GM21717 (cell line): ENCODE data around the gene HMGCL.
"Not testable (repeated sequence)": the region's sequence is repeated elsewhere in the genome, so short reads cannot be mapped to it uniquely, and the experiment has no call there.

Source experiments
- ATAC-seq: cut with Tn5 transposase; IDR thresholded peaks from one replicate; pipeline ENCODE4 v1.9.1; 2021; ENCODE audit warnings: mild to moderate bottlenecking, moderate library complexity; ENCODE audit not compliant: unreplicated experiment

Gene HMGCL

DNA sequence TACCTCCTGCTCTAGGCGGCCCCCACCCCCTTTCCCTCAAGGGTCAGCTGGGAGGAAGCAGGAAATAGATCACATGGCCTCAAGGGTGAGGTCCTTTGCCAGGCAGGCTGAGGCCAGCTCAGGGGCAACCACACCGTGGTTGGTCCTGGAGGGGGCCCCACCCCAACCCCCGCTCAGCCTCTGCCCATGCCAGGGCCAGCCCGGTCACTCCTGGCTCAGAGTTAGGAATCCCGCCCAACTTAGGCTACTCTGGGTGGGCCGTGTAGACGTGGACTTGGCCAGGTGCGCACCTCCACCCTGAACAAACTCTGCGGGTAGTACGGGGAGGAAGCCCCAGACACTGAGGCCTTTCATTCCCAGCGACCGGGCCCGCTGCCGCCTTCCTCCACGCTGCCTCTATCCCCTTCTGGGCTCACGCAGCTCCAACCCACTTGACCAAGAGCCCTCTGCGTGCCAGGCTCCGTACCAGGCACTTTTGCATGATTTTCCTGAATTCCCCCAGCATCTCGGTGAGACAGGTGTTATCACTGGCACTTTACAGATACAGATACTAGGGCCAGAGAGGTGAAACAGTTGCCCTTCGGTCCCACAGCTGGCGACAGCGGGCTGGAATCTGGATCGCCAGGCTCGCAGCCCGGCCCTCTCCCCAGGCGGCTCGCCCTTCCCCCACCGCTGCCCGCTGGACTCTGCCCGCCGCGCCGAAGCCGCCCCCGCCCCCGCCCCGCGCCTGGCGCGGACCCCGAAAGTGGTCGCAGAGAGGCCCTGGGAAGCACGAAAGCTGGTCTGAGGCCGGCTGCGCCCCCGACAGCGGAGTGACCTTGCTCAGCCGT, 25.4 kb downstream of the HMGCL start:
- no peak for ATAC-seq

DNA sequence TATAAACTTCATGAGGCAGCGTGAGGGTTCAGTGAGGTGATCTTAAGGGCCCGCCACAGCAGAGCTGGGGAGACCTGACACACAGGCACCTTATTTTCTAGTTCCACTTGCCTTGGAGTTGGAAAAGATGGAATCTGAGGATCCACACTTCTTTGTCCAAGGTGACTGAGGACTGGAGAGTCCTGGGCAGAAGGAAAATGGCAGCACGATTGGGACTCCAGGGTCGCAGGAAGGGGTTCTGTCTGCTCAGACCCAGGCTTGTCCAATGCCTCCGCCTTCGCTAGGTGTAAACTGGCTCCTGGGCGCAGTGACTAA, 26.0 kb downstream of the HMGCL start:
- no peak for ATAC-seq

DNA sequence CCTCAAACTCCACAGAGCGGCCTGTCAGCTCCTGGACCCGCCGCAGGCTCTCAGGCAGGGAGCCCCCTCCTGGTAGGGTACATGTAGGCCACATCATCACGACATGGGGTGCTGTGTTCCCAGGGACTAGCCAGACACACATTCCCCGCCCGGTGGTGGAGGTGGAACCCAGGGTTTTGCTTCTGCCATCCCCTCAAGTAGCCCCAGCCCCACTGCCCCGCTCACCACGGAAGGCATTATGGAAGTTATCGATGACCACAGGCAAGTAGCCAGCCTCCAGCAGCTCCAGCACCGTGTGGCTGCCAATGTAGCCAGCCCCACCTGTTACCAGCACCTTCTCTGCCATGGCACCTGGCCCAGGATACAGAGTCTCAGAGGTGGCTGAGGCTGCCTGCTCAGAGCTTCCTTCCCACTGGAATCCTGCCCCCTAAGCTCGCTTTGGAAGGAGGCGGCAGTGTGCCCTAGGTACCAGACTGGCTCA, 26.5 kb downstream of the HMGCL start:
- ATAC-seq: no peak

DNA sequence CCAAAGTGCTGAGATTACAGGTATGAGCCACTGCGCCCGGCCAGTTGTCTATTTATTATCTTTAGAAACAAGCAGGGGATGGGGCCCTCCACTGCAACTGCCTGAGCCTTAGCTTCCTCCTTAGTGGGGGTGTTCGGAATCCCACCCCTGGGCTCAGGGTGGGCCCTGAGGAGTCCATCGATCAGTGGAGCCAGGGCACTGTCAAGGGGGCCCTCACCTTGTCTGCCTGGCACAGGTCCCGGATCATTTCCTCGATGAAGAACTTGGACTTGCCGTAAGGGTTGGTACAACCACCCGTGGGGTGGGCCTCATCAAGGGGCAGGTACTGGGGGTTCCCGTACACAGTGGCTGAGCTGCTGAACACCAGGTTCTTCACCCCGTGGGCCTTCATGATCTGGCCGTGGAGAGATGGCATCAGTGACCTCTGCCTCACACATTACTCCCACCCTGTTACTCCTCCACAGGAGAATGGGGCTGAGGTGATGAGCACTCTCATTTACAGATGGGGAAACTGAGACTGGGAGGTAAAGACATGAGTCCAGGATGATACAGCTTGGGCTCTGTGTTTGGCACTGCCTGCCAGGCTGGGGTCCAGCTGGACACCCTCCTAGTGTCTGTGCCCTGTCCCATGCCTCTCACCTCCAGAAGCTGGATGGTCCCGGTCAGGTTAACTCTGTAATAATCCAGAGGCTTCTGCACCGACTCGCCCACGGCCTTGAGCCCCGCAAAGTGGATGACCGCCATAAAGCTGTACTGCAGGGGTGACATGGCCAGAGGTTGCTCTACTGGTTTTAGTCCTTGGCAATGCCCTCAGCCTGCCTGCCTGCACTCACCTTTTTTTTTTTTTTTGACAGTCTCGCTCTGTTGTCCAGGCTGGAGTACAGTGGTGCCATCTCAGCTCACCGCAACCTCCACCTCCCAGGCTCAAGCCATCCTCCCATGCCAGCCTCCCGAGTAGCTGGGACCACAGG, 27.5 kb downstream of the HMGCL start:
- ATAC-seq: no peak

DNA sequence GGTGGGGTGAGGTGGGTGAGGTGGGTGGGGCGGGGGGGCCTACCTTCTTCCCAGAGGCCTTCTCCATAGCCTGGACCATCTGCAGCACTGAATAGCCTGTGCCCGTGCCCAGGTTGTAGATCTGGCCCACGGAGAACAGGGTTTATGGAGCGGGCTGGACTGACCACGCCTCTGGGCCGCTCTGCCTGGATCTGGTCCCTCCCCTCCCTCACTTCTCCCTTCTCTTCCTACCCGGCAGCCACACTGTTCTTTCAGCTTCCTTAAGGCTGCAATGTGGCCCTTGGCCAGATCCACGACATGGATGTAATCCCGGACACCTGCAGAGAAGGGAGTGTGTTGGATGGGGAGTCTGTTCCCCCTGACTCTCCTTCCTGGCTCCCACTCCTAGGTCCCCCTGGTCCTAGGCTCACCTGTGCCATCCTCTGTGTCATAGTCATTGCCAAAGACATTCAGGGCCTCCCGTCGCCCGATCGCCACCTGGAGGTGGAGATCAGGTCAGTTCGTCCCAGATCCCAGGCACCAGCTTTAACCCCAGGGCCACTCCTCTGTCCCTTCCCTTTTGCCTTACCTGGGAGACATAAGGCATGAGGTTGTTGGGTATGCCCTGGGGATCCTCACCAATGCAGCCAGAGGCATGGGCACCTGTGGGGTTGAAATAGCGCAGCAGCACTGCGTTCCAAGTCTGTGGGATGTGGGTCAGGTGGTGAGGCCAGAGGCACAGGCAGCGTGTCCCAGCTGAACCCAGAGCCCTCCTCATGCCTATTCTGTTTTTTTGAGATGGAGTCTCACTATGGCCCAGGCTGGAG, 28.6 kb downstream of the HMGCL start:
- ATAC-seq: no peak

DNA sequence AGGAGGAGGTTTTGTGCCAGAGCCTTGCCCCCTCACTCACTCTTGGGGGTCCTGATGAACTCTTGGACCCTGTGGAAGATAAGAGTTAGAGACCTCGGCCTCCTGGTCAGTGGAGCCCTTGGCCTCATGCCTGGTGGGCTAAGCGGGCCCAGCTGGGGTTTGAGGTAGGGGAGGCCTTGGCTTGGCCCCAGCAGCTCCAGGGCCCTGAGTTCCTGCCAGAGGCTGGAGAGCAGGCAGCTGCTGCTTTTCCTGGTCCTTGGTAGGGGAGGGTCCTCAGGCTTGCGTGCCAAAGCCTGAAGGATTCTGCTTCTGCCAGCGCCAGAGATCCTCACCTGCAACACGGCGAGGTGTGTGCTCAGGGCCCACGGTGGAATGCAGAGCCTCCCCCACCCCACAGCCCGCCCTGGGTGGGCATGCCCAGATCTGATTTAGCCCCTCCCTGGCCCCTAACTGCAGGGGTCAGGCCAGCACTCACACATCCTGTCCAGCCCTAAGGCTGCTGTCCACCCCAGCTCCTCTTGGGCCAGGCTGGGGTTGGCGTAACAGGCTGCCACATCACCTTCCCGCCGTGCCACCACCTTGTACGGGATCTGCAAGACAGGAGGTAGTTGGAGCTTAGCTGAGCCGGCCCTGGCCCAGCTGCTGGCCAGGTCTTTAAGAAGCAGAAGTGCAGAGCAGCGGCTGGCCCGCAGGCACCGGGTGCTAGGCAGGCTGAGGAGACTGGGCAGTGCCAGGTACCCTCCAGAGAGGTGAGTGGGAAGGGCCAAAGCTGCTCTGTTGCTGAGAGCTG, 29.4 kb downstream of the HMGCL start:
- no peak for ATAC-seq

DNA sequence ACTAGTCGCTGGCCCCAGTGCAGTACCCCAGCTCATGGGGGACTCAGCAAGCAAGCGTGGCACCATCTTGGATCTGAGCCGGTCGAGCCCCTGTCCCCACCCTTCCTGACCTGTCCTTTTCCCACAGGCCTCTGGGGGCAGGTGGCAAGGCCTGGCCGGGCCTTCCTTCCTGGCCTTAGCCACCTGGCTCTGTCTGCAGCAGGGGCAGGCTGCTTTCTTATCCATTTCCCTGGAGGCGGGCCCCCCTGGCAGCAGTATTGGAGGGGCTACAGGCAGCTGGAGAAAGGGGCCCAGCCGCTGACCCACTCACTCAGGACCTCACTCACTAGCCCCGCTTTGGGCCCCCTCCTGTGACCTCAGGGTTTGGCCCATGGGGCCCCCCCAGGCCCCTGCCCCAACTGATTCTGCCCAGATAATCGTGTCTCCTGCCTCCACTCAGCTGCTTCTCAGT, 30.5 kb downstream of the HMGCL start:
- not testable (repeated sequence) for ATAC-seq

DNA sequence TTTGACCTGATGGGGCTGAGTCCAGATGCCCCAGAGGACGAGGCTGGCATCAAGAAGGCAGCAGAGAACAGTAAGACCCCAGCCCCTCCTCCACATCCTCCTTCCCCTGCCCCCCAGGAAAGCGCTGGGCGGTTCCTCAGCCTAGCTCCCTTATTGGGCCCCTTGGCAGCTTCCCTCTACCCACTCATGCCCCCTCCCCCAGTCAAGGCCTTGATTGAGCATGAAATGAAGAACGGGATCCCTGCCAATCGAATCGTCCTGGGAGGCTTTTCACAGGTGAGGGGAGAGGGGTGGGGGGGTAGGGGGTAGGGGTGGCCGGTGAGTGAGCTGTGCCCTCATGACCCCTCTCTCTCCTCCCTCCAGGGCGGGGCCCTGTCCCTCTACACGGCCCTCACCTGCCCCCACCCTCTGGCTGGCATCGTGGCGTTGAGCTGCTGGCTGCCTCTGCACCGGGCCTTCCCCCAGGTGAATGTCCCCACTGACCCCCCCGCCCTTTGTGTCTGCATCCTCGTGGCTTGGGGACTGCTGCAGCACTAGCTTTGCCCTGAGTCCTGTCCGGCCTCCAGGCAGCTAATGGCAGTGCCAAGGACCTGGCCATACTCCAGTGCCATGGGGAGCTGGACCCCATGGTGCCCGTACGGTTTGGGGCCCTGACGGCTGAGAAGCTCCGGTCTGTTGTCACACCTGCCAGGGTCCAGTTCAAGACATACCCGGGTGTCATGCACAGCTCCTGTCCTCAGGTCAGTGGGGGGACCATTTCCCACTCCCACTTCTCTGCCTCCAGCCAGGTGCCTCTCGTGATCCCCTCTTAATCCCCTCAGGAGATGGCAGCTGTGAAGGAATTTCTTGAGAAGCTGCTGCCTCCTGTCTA, 31.1 kb downstream of the HMGCL start:
- ATAC-seq: no peak

DNA sequence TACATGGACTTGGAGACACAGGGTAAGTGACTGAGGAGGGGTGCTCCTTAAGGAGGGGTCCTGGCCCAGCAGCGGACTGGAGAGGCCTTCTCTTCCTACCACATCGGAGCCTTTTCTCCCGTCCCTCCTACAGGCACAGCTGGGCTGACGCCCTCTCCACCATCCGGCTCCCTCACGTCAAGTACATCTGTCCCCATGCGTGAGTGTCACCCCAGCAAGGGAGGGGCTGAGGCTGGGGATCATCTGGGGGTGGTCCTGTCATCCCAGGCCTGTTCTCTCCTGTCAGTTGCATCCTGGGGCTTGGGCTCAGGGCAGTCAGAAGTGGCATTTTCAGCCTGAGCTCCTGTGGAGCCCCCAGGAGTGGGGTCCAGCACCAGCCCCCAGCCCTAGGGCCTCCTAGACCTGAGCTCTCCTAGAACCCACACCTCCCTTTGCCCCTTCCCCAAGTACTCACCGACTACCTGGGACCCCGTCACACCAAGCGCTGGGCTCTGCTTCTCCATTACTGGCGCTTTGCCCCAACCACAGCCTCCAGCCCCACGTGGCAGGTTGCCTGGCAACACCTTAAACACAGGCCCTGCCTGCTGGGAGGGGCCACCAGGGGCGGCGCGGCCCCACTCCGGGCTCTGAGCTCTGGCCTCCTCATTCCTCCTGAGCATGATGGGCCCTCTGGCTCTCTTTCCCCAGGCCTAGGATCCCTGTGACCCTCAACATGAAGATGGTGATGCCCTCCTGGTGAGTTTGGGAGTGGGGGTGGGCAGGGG, 32.0 kb downstream of the HMGCL start:
- no peak for ATAC-seq

DNA sequence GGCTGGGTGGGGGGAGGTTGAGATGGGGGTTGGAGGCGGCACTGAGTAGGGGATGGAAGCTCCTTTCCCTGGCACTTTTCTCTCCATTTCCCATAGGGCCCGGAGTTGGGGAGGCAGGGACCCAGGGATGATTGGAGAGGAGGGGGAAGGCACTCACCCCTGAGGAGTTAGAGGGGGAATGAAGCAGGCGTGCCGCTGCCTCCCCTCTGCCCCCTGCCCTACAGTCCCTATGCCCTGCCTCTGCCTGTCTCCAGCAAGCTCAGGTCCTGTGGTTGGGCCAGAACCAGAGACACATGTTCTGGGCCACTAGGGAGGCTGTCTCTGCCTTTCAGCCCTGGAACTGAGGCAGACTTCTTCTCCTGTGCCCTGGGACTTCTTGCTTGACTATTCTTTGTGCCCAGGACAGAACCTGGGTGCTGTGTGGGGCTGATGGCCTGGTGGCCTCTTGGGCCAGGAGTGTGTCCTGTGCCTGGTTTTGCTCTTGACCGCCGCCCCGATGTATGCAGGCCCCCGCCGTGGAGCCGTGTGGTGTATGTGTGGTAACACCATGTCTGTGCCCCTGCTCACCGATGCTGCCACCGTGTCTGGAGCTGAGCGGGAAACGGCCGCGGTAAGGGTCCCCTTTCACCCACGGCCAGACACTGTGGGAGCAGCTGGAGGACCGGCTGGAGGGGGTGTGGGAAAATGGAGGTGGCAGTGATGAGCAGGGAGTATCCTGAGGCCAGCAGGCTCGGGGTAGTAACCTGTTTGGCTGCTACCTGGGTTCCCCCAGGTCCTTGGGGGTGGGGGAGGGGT, 32.9 kb downstream of the HMGCL start:
- no peak for ATAC-seq

DNA sequence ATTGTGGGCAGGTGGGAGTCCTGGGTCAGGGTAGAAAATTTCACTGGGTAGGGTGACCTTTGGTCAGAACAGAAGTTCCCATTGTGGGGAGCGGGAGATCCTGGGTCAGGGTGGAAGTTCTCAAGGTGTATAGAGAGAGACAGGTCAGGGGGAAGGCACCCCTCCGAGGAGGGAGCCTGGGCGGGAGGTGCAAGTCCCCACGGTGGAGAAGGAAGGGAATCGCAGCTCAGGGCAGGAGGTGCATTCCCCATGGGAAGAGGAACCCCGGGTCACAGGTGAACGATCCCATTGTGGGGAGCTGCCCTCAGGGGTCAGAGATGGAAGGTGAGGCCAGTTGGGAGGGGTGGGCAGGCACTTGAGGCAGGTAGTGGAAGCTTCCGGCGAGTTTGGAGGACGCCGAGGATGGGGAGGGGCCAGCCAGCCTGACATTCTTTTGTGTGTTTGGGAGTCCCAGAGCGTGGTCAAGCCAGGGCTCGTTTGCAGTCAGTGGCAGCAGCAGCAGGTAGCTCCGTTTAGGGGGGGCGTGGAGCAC, 33.6 kb downstream of the HMGCL start:
- ATAC-seq: no peak

DNA sequence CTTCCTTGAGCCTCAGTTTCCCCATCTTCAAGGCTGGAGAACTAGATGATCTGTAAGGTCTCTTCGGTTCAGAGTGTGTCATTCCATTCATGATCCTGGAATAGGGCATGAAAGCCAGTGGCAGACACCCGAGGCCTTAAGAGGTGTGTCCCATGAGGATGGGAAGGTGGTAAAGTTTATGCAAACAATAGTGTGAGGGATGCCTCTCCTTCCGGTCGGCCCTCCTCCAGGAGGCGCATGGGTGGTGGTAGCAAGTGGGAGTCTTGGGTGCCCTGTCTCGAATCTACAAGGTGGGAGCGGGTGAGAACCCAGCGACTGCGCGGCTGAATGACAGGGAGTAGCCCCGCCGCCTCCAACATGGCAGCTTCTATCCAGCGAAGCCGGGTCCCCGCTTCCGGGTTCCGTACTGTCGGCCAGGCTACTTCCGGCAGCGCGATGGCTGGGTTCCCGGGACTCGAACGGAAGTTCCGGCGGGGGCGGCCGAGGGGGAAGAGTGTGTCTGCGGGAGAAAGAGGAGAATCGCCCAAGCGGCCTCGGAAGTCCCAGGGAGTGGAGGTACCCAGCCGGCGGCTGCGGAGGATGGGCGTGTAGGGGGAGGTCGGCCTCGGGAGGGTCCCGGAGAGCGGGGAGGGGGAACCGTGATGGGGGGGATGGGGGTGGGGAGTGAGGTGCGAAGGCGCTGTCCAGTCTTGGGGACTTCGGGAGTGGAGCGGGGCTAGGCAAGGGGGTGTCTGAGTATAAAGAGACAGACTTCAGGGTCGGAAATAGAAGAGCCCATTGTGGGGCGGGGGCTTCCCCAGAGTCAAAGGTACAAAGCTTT, 34.3 kb downstream of the HMGCL start, which contains the start of gene LYPLA2:
Gene LYPLA2 (plus strand): TSS at position 450 of the 820 bp plus-strand sequence. CDS start 1,538 bp downstream, outside the sequence.
- ATAC-seq: peak; percentile 52

DNA sequence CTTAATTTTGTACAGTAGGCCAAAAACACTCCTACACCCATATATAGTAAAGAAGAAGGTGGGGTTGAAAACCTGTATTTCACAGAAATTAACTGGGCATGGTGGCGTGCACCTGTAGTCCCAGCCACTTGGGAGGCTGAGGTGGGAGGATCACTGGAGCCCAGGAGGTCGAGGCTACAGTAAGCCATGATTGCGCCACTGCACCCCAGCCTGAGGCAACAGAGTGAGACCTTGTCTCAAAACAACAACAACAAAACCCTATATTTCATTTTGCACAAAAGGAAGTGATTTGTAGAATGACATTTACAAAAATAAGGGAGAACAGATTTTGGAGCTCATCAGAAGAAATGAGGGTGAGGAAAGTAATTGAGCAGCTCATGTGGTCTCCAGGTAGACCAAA, 36.5 kb downstream of the HMGCL start:
- no peak for ATAC-seq

DNA sequence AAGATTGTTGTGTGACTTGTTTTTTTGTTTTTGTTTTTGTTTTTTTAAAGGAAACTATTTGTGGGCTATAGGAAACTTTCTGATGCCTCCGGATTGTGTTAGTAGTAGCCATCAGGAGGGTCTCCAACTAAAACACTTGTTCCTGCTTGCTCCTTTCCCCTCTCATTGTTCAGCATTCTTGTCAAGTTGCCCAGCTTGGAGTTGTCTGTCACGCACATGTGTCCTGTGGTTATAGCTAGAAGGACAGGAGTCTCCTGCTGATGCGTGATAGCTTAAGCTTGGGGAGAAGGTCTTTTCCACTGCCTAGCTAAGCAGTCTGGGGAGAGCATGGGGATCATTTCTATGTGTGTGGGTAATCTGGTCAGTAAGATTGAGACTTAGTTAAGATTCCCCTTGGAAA, 37.5 kb downstream of the HMGCL start:
- no peak for ATAC-seq

DNA sequence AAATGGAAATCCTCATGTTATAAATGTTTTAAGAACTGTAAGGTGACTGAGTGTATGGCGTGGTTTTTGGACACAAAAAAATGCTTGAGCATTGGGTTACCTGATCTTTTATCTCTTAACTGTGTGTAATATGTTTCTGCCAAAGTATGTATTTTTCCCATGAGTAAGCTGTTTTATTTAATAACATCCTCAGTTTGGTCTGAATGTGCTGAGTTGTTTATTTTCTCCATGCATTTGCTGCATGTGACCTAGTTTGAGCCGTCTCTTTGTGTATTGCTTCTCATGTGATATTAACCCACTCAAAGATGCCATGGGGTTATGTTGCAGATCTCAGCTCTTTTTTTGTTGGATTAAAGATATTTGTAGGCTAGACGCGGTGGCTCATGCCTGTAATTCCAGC, 40.4 kb downstream of the HMGCL start:
- ATAC-seq: no peak

DNA sequence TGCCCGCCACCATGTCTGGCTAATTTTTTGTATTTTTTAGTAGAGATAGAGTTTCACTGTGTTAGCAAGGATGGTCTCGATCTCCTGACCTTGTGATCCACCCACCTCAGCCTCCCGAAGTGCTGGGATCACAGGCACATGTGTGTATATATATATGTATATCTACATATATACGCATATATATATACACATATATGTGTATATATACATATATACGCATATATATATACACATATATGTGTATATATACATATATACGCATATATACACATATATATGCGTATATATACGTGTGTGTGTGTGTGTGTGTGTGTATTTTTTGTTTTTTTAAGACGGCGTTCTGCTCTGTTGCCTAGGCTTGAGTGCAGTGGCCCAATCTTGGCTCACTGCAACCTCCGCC, 42.1 kb downstream of the HMGCL start:
- ATAC-seq: not testable (repeated sequence)
